ENCODE measurements around the gene PLIN3.
A peak's percentile ranks its signal among the peaks of the same experiment; 100 is the strongest.
"Not testable (repeated sequence)": the region's sequence is repeated elsewhere in the genome, so short reads cannot be mapped to it uniquely, and the experiment has no call there.

PLIN3 gene

DNA sequence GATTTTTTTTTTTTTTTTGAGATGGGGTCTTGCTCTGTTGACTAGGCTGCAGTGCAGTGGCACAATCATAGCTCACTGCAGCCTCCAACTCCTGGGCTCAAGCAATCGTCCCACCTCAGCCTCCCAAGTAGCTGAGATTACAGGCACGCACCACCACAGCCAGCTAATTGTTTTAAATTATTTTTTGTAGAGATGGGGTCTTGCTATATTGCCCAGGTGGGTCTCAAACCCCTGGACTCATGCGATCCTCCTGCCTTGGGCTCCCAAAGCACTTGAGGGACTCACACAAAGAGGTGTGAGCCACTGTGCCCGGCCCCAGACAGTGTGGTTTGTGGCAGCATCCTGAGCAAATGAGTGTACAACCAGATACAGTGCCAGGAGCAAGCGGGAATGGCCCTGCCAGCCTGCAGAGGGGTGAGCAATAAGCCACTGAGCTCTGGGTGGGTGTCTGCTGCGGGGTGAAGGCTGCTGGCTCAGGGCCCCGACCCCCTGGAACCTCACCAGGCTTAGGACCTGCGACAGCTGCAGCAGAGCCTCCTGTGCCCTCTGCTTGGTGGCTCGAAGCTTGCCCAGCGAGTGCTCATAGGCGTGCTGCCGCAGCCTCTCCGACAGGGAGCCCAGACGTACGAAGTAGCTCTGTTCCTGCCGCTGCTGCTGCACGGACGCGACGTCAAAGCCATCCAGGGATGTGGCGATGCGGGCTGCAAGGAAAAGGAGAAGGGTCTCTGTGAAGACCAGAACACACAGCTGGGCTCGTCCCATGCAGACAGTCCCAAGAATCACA is 20.1 kb downstream of the PLIN3 start:
- DNase-seq (ENCODE audit: low read depth), result no peak

- DNase-seq (ENCODE audit: low read depth), result not testable (repeated sequence)
Measured at GRCh38 chr19:4845975-4846374, 21.5 kb downstream of the PLIN3 start.

DNA sequence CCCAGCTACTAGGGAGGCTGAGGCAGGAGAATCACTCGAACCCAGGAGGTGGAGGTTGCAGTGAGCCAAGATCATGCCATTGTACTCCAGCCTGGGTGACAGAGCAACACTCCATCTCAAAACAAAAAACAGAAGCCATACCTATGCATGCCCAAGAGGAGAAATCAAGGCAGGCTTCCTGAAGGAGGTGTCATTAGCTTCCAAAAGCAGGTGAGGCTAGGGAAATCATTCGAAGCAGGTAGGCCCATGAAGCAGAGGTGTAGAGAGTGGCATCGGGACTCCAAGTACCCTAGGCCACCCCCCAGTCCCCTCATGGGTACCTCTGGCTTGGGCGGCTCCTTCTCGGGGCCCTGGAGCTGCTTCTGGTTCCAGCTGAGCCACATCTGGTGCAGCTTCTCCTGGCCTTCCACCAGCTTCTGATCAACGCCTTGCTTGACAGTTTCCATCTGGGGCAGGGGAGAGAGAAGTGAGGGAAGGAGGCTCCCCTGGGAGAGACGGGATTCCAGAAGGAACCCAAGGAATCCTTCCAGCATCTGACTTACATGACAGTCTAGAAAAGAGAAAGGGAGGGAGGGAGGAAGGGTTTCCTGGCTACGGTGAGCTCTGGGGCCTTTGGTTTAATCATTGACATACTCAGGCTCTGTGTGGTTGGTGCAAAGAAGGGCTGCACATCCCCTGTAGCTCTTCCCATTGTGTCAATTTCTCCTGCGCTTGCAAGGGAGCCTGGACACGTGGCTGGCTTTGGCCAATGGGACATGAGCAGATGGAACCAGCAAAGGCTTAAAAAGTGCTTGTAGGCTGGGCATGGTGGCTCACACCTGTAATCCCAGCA is 22.9 kb downstream of the PLIN3 start:
- no peak for DNase-seq (ENCODE audit: low read depth)

GRCh38 chr19:4843647-4843965 is 23.9 kb downstream of the PLIN3 start:
- DNase-seq (ENCODE audit: low read depth), result no peak

DNA sequence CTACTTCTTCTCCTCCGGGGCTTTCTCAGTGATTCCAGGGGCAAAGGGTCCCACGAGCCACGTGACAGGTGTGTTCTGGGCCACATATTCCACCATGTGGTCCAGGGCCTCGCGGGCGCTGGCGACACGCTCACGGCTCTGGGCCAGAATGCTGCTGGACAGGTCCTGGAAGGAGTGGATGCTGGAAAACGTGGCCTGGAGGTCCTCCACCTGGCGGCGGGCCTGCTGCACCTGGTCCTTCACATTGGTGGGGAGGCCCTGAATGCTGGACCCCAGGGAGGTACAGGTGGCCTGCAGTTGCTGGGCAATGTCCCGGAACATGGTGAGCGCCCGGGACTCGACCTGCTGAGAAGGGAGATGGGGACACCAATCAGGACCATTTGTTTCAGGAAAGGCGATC is 28.3 kb downstream of the PLIN3 start:
- no peak for DNase-seq (ENCODE audit: low read depth)

- no peak for DNase-seq (ENCODE audit: low read depth)
Measured at GRCh38 chr19:4832776-4833175, 34.7 kb downstream of the PLIN3 start.

GRCh38 chr19:4831979-4832340 is 35.5 kb downstream of the PLIN3 start:
- not testable (repeated sequence) for DNase-seq (ENCODE audit: low read depth)

GRCh38 chr19:4831304-4831978 is 36.0 kb downstream of the PLIN3 start, which contains the start of gene TICAM1:
TSS of gene TICAM1 (minus strand) at chr19:4831712. CDS start at chr19:4818377, 13,335 bp downstream.
- peak; percentile 65 for DNase-seq (ENCODE audit: low read depth)

GRCh38 chr19:4830768-4831265 is 36.6 kb downstream of the PLIN3 start:
- no peak for DNase-seq (ENCODE audit: low read depth)

- DNase-seq (ENCODE audit: low read depth), result no peak
Measured at GRCh38 chr19:4830332-4830731, 37.1 kb downstream of the PLIN3 start.

DNA sequence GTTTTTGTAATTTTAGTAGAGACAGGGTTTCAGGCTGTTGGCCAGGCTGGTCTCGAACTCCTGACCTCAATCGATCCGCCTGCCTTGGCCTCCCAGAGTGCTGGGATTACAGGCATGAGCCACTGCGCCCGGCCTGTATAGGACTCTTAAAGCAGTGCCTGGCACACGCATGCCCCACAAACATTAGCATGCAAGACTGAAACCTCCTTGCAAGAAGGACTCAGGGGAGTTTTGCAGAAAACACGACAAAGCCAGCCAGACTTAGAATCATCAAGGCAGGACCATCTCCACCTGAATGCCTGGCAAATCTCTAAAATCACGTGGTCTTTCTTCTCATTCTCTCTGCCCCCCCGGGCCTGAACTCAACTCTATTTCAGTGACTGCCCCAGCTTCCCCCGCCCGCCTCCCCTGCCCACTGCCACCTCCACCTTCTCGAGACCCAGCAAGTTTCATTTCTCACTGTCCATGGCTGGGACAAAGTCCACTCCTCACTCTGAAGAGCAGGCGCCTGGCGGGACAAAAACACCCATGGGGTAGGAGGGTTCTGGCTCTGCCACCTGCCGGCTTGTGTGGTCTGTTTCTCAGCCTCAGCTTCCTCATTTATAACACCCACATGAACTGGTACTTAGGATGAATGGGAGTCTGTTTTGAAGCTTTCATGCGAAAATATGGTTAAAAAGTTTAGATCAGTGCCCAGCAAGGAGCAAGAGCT is 38.3 kb downstream of the PLIN3 start:
- DNase-seq (ENCODE audit: low read depth), result no peak

GRCh38 chr19:4823577-4823976 is 43.9 kb downstream of the PLIN3 start:
- DNase-seq (ENCODE audit: low read depth), result no peak

GRCh38 chr19:4822354-4822753 is 45.1 kb downstream of the PLIN3 start:
- not testable (repeated sequence) for DNase-seq (ENCODE audit: low read depth)

- no peak for DNase-seq (ENCODE audit: low read depth)
Measured at GRCh38 chr19:4821265-4821664, 46.2 kb downstream of the PLIN3 start.

DNA sequence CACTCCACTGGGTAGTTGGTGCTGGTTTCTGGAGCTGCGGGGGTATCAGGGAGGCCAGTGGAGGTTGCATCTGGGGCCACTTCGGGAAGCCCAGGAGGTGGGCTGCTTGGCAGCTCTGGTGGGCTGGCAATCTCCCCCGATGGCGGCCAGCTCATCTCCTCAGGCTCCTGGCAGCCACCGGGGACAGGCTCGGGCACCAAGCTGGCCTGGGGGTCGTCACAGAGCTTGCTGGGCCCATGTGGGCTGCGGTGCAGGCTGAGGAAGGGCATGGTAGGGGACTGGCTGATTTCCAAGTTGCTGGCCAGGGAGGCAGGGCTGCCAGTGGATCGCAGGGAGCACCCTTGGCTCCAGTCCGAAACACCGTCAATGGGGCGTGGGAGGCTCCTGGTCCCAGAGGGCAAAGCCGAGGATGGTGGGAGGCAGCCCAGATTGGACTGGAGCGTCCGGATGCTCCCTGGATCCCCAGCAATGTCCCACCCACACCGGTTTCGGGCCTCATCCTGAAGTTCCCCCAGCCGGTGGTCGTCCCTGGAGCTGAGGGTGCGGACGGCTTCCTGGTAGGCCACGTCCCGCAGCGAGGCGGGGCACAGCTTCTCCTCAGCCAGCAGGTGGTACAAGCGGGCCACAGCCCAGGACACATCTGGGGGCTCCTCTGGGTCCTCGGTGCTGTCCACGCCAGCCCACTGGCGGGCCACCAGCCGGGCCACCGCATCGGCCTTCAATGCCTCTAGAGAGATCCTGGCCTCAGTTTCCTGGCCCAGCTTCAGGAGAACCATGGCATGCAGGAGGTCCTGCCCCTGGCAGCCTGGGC is 49.8 kb downstream of the PLIN3 start:
- no peak for DNase-seq (ENCODE audit: low read depth)

DNA sequence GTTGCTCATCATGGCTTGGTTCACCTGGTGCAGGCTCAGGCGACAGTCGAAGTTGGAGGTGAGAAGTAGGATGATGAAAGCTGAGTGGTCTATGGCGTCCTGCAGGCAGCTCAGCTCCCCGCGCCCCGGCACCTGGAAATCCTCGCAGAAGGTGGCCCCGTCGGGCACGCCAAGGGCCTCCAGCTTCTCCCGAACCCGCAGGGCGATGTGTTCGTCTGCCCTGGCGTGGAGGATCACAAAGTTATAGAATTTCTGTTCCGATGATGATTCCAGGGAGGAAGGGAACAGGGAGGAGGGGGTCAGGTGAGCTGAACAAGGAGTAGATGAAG is 50.6 kb downstream of the PLIN3 start:
- no peak for DNase-seq (ENCODE audit: low read depth)

- no peak for DNase-seq (ENCODE audit: low read depth)
Measured at GRCh38 chr19:4816202-4816949, 51.1 kb downstream of the PLIN3 start.

GRCh38 chr19:4815426-4816201 is 51.9 kb downstream of the PLIN3 start:
- peak; percentile 48 for DNase-seq (ENCODE audit: low read depth)

DNA sequence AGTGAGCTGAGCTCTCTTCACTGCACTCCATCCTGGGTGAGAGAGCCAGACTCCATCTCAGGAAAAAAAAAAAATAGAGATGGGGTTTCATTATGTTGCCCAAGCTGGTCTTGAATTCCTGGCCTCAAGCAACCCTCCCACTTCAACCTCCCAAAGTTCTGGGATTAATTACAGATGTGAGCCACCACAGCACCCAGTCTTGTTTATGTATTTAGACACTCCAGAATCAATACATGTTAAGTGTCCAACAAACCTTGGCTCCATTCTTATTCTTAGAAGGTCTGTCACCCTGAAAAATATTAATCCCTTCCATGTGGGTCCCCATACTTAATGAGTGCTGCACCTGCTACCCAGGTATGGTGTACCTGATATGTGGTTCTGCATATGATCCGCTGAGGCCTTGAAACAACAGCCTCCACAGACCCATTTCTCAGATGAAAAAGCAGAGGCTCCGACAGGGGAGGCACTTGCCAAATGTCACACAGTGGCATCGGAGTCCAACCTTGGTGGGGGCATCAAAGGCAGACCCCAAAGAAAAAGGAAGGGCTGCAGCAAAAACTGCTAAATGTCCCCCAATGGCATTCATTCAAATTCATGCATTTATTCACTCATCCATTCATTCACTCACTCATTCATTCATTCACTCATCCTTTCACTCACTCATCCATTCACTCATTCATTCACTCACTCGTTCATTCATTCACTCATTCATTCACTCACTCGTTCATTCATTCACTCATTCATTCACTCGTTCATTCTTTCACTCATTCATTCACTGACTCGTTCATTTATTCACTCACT is 52.6 kb downstream of the PLIN3 start:
- DNase-seq (ENCODE audit: low read depth), result no peak
